Nephron progenitor cell (in vitro differentiated cells): ENCODE measurements around the gene SSR4.

ENCODE experiments used
- DNase-seq: peaks from one replicate; pipeline ENCODE4 v3.0.0; 2021
- H3K27ac Mint-ChIP-seq: 2 replicates; pipeline ENCODE4 v1.8.0; 2021; ENCODE audit warnings: mild to moderate bottlenecking, moderate library complexity, mixed read lengths
- H3K27me3 Mint-ChIP-seq: 2 replicates; pipeline ENCODE4 v1.8.0; 2021; ENCODE audit warnings: mild to moderate bottlenecking, low read depth, mixed read lengths; ENCODE audit not compliant: poor library complexity
- H3K36me3 Mint-ChIP-seq: 2 replicates; pipeline ENCODE4 v1.8.0; 2021; ENCODE audit warnings: low read depth, mixed read lengths
- H3K4me1 Mint-ChIP-seq: 2 replicates; pipeline ENCODE4 v1.8.0; 2021; ENCODE audit warnings: mixed read lengths
- H3K4me3 Mint-ChIP-seq: 2 replicates; pipeline ENCODE4 v1.8.0; 2021; ENCODE audit warnings: mild to moderate bottlenecking, moderate library complexity, mixed read lengths
- H3K9me3 Mint-ChIP-seq: 2 replicates; pipeline ENCODE4 v1.8.0; 2021; ENCODE audit warnings: mild to moderate bottlenecking, moderate library complexity, mixed read lengths
- TF ChIP-seq, protein P1 (sequence below): fragments of 200-600 bp; sonication (generic); IDR thresholded peaks from 2 replicates; pipeline ENCODE4 v1.5.0; 2021; ENCODE audit warnings: antibody characterized with exemption

Gene SSR4

GRCh38 chrX:153820601-153821000 is 26.1 kb downstream of the SSR4 start:
- H3K27me3 Mint-ChIP-seq, result peaks cover 5% of the 10 kb centered on the region
- peaks cover 61% of the 10 kb centered on the region for H3K9me3 Mint-ChIP-seq
- no peak for DNase-seq
- H3K4me1 Mint-ChIP-seq, result peaks cover 32% of the 10 kb centered on the region
- no peak overlapping the region for H3K4me3 Mint-ChIP-seq
- no peak overlapping the region for H3K27ac Mint-ChIP-seq
- no peaks in the 10 kb centered on the region for H3K36me3 Mint-ChIP-seq
- TF ChIP-seq, protein P1, sequence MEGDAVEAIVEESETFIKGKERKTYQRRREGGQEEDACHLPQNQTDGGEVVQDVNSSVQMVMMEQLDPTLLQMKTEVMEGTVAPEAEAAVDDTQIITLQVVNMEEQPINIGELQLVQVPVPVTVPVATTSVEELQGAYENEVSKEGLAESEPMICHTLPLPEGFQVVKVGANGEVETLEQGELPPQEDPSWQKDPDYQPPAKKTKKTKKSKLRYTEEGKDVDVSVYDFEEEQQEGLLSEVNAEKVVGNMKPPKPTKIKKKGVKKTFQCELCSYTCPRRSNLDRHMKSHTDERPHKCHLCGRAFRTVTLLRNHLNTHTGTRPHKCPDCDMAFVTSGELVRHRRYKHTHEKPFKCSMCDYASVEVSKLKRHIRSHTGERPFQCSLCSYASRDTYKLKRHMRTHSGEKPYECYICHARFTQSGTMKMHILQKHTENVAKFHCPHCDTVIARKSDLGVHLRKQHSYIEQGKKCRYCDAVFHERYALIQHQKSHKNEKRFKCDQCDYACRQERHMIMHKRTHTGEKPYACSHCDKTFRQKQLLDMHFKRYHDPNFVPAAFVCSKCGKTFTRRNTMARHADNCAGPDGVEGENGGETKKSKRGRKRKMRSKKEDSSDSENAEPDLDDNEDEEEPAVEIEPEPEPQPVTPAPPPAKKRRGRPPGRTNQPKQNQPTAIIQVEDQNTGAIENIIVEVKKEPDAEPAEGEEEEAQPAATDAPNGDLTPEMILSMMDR, result no peak

- peaks cover 63% of the 10 kb centered on the region for H3K9me3 Mint-ChIP-seq
These were observed 26.6 kb downstream of the SSR4 start for GRCh38 chrX:153821066-153821465.

GRCh38 chrX:153824348-153824747 is 29.9 kb downstream of the SSR4 start:
- no peak for DNase-seq
- TF ChIP-seq, protein P1, result no peak
- H3K27me3 Mint-ChIP-seq, result peaks cover 41% of the 10 kb centered on the region
- H3K4me3 Mint-ChIP-seq, result no peak overlapping the region
- peaks cover 67% of the 10 kb centered on the region for H3K9me3 Mint-ChIP-seq
- peaks cover 21% of the 10 kb centered on the region for H3K4me1 Mint-ChIP-seq
- no peaks in the 10 kb centered on the region for H3K36me3 Mint-ChIP-seq
- no peak overlapping the region for H3K27ac Mint-ChIP-seq

More at GRCh38 chrX:153821066-153821465, 26.6 kb downstream of the SSR4 start:
- Mint-ChIP-seq H3K4me1 (peaks cover 32% of the 10 kb centered on the region), H3K36me3 (no peaks in the 10 kb centered on the region), H3K27ac (no peak overlapping the region), H3K4me3 (no peak overlapping the region), H3K27me3 (peaks cover 9% of the 10 kb centered on the region)
- DNase-seq, result no peak
- TF ChIP-seq, protein P1, result no peak

DNA sequence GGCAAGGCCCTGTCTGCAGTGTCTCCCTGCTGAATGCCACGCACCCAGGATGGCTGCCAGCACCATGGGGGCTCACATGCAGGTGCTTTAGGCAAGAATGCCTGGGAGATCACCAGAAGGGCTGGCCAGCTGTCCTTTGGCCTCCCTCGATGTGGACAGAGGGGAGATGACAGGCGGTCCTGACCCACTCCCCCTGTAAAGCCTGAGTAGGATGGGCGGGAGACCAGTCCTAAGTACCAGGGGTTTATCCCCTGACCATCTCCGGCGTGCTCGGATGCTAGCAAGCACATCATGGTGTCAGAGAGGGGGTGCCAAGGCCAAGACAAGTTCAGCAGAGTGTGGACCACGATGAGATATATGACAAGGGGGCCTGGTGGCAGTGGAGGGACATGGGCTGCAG is 30.6 kb downstream of the SSR4 start:
- DNase-seq, result no peak

DNA sequence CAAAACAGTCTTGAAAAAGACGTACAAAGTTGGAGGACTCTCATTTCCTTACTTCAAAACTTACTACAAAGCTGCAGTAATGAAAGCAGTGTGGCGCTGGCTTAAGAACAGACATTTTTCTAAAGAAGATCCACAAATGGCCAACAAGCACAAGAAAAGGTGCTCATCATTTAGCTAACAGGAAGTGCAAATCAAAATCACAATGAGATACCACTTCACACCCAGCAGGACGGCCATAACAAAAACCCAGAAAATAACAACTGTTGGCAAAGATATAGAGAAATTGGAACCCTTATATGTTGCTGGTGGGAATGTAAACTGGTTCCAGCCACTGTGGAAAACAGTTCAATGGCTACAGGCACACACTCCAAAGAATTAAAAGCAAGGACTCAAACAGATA is 32.5 kb downstream of the SSR4 start:
- TF ChIP-seq, protein P1, result no peak
- H3K4me3 Mint-ChIP-seq, result no peak overlapping the region
- no peak overlapping the region for H3K27ac Mint-ChIP-seq
- no peaks in the 10 kb centered on the region for H3K36me3 Mint-ChIP-seq
- DNase-seq, result no peak
- peaks cover 63% of the 10 kb centered on the region for H3K9me3 Mint-ChIP-seq
- H3K27me3 Mint-ChIP-seq, result peaks cover 53% of the 10 kb centered on the region
- peaks cover 11% of the 10 kb centered on the region for H3K4me1 Mint-ChIP-seq

More for the DNA sequence above, 30.6 kb downstream of the SSR4 start:
- Mint-ChIP-seq H3K36me3 (no peaks in the 10 kb centered on the region), H3K27ac (no peak overlapping the region), H3K4me1 (peaks cover 17% of the 10 kb centered on the region), H3K9me3 (peaks cover 63% of the 10 kb centered on the region), H3K4me3 (no peak overlapping the region), H3K27me3 (peaks cover 42% of the 10 kb centered on the region)
- TF ChIP-seq, protein P1, result no peak

GRCh38 chrX:153827903-153828302 is 33.4 kb downstream of the SSR4 start:
- DNase-seq, result no peak
- H3K27me3 Mint-ChIP-seq, result peaks cover 62% of the 10 kb centered on the region
- H3K9me3 Mint-ChIP-seq, result peaks cover 62% of the 10 kb centered on the region
- no peak overlapping the region for H3K27ac Mint-ChIP-seq
- no peaks in the 10 kb centered on the region for H3K36me3 Mint-ChIP-seq
- peak overlapping the region; percentile 8 for H3K4me3 Mint-ChIP-seq
- TF ChIP-seq, protein P1, result no peak
- H3K4me1 Mint-ChIP-seq, result peaks cover 3% of the 10 kb centered on the region
